AG04450 (cell line): Measurements from ENCODE around the gene ADAM22. TPM values are rescaled to one million over a fixed set of nuclear protein-coding genes. Genes with fewer than 3 reads are reported as not detected.

ENCODE experiments used
- CTCF ChIA-PET: fragments of 300-600, 350-600 bp; formaldehyde crosslinking; extraction: SDS; loops from one replicate; lab custom pipeline; 2022; ENCODE audit warnings: antibody characterized with exemption, inconsistent platforms; lab: Charles Lee
- POLR2A ChIA-PET: fragments of 350-600 bp; formaldehyde crosslinking; extraction: SDS; loops from one replicate; lab custom pipeline; 2021; ENCODE audit warnings: antibody characterized with exemption, inconsistent platforms; lab: Yijun Ruan, JAX
- DNase-seq: peaks from one replicate; pipeline ENCODE4 v3.0.0-alpha.2; 2011; ENCODE audit warnings: low read depth, low spot score
- H3K27ac ChIP-seq: one replicate; pipeline ENCODE4 v1.5.1; 2012; ENCODE audit warnings: low read depth, low read length, control low read depth
- H3K27me3 ChIP-seq: one replicate; pipeline ENCODE4 v1.6.0; 2012; ENCODE audit warnings: low read length; ENCODE audit not compliant: control insufficient read depth, insufficient read depth
- H3K4me3 ChIP-seq: 2 replicates; pipeline ENCODE4 v1.5.1; 2011; ENCODE audit warnings: mild to moderate bottlenecking, low read depth, low read length, control low read depth
- H3K9me3 ChIP-seq: 2 replicates; pipeline ENCODE4 v1.5.1; 2012; ENCODE audit warnings: low read length; ENCODE audit not compliant: control insufficient read depth, insufficient read depth
- CTCF ChIP-seq: IDR thresholded peaks from 2 replicates; pipeline ENCODE4 v1.5.1; 2011; ENCODE audit warnings: low read depth, low read length, control low read depth, inconsistent platforms
- polyA plus RNA-seq: library from polyadenylated mRNA; depleted of rRNA; stranded (reverse); fragments of >200 nt; gene quantifications from 2 replicates; pipeline ENCODE4 v1.2.3, GENCODE V29; 2011

Gene ADAM22
- polyA plus RNA-seq, 1 experiment = 0.33 TPM

GRCh38 chr7:87966271-87966670 is 32.2 kb downstream of the ADAM22 start:
- Histone ChIP-seq H3K27ac (no peak overlapping the region), H3K27me3 (no peaks in the 10 kb centered on the region), H3K9me3 (no peaks in the 10 kb centered on the region), H3K4me3 (no peak overlapping the region)
- DNase-seq = no peak
- no peak for TF ChIP-seq CTCF
- POLR2A ChIA-PET = no interaction called here
- CTCF ChIA-PET = no interaction called here

- no peak overlapping the region for H3K4me3 ChIP-seq
- no peak overlapping the region for H3K27ac ChIP-seq
- H3K27me3 ChIP-seq = no peaks in the 10 kb centered on the region
- no peak for TF ChIP-seq CTCF
- ChIA-PET POLR2A (no interaction called here), CTCF (no interaction called here)
- H3K9me3 ChIP-seq = no peaks in the 10 kb centered on the region
- no peak for DNase-seq
Observed at GRCh38 chr7:87968021-87968420, 34.0 kb downstream of the ADAM22 start.

- CTCF ChIA-PET = no interaction called here
- Histone ChIP-seq H3K9me3 (no peaks in the 10 kb centered on the region), H3K27ac (no peak overlapping the region), H3K27me3 (no peaks in the 10 kb centered on the region), H3K4me3 (no peak overlapping the region)
- no peak for TF ChIP-seq CTCF
- POLR2A ChIA-PET = no interaction called here
- DNase-seq = no peak
Observed at GRCh38 chr7:87982116-87982515, 48.1 kb downstream of the ADAM22 start.

- ChIA-PET POLR2A (no interaction called here), CTCF (interaction anchor here (0.7 kb wide), 1 partner anchor 1983 kb away, joined by 3 read pairs; no protein-coding TSS in a partner anchor)
- Histone ChIP-seq H3K4me3 (no peak overlapping the region), H3K9me3 (no peaks in the 10 kb centered on the region), H3K27me3 (no peaks in the 10 kb centered on the region), H3K27ac (no peak overlapping the region)
- DNase-seq = no peak
- no peak for TF ChIP-seq CTCF
Observed at GRCh38 chr7:87984088-87984487, 50.0 kb downstream of the ADAM22 start.

- no peak for TF ChIP-seq CTCF
- no peaks in the 10 kb centered on the region for H3K27me3 ChIP-seq
- CTCF ChIA-PET = no interaction called here
- POLR2A ChIA-PET = no interaction called here
- H3K27ac ChIP-seq = no peak overlapping the region
- H3K9me3 ChIP-seq = no peaks in the 10 kb centered on the region
- no peak for DNase-seq
- H3K4me3 ChIP-seq = no peak overlapping the region
Observed at GRCh38 chr7:87993269-87993668, 59.2 kb downstream of the ADAM22 start.
